GM18526 (cell line): ENCODE results near the gene SEMA6A.

Experiments used
- POLR2A ChIP-seq: IDR thresholded peaks from 3 replicates; pipeline ENCODE4 v1.6.1; 2011; ENCODE audit not compliant: insufficient read length; ENCODE audit errors: extremely low read depth

Gene SEMA6A

GRCh38 chr5:116504593-116505166 is 69.9 kb downstream of the SEMA6A start:
- TF ChIP-seq POLR2A: no peak

- TF ChIP-seq POLR2A: no peak
These were observed 72.0 kb downstream of the SEMA6A start for GRCh38 chr5:116502616-116503015.

GRCh38 chr5:116502138-116502537 is 72.5 kb downstream of the SEMA6A start:
- no peak for TF ChIP-seq POLR2A

- TF ChIP-seq POLR2A: no peak
These were observed 76.0 kb downstream of the SEMA6A start for GRCh38 chr5:116498503-116499048.

- no peak for TF ChIP-seq POLR2A
These were observed 77.0 kb downstream of the SEMA6A start for GRCh38 chr5:116497631-116498030.

DNA sequence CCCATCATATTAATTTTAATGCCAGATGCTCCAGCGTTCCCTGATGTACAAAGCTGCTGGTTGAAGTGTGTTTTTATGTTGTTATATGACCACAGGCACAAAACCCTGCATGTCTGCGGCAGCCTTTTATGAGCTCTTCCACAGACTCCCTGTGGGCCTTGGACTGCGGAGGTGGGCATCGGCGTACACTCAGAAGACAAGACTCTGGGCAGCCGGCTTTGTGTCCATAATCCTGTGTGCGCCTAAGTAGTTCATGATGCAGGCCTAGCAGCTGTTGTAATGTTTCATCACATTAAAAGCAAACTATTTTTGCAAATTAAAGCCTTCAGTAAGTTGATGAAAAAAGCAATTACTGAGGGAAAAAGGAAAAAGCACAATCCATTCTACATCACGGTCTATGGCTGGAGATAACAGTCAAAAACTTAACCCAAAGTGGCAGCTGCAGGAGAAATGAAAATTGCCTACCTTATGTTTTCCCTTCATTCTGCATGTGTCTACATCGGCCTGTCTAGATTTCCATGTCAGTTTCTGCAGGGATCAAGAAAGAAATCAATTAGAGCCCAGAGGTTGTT is 78.8 kb downstream of the SEMA6A start:
- TF ChIP-seq POLR2A: no peak

- TF ChIP-seq POLR2A: no peak
These were observed 79.7 kb downstream of the SEMA6A start for GRCh38 chr5:116494784-116495450.

GRCh38 chr5:116492776-116493175 is 81.8 kb downstream of the SEMA6A start:
- TF ChIP-seq POLR2A: no peak

GRCh38 chr5:116492016-116492623 is 82.5 kb downstream of the SEMA6A start:
- no peak for TF ChIP-seq POLR2A

GRCh38 chr5:116488356-116489041 is 86.1 kb downstream of the SEMA6A start:
- TF ChIP-seq POLR2A: no peak

GRCh38 chr5:116487045-116487444 is 87.6 kb downstream of the SEMA6A start:
- TF ChIP-seq POLR2A: no peak

- no peak for TF ChIP-seq POLR2A
These were observed 88.0 kb downstream of the SEMA6A start for GRCh38 chr5:116486588-116486987.

- no peak for TF ChIP-seq POLR2A
These were observed 90.0 kb downstream of the SEMA6A start for GRCh38 chr5:116484645-116485044.

- no peak for TF ChIP-seq POLR2A
These were observed 92.2 kb downstream of the SEMA6A start for GRCh38 chr5:116482394-116482793.

GRCh38 chr5:116480894-116481510 is 93.6 kb downstream of the SEMA6A start:
- no peak for TF ChIP-seq POLR2A
